Measurements from ENCODE around the gene NEK9. TPM values are rescaled to one million over a fixed set of nuclear protein-coding genes. Genes with fewer than 3 reads are reported as not detected.
"Not testable (repeated sequence)": the region's sequence is repeated elsewhere in the genome, so short reads cannot be mapped to it uniquely, and the experiment has no call there.

The NEK9 gene
- total RNA-seq, 1 donor from 2014 or later = 74.3 TPM

DNA sequence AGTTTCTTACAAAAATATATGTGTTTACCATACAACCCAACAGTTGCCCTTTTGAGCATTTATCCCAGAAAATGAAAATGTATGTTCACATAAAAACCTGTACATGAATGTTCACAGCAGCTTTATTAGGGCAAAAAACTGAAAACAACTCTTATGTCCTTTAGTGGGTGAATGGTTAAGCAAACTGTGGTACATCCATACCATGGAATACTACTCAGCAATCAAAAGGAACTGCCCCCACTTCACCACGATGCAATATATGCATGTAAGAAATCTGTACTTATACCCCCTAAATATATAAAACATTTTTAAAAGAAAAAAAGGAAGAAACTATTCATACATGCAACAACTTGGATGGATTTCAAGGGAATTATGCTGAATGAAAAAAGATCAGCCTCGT, 6.7 kb upstream of the NEK9 start:
- no peak overlapping the region for H3K27ac Mint-ChIP-seq (ENCODE audit: unreplicated experiment)
- H3K27me3 Mint-ChIP-seq (ENCODE audit: unreplicated experiment) = no peaks in the 10 kb centered on the region
- H3K4me3 Mint-ChIP-seq (ENCODE audit: unreplicated experiment) = peak overlapping the region; percentile 37
- H3K9me3 Mint-ChIP-seq (ENCODE audit: unreplicated experiment) = no peaks in the 10 kb centered on the region
- peaks cover 3% of the 10 kb centered on the region for H3K4me1 Mint-ChIP-seq (ENCODE audit: unreplicated experiment)
- TF ChIP-seq, protein P1, sequence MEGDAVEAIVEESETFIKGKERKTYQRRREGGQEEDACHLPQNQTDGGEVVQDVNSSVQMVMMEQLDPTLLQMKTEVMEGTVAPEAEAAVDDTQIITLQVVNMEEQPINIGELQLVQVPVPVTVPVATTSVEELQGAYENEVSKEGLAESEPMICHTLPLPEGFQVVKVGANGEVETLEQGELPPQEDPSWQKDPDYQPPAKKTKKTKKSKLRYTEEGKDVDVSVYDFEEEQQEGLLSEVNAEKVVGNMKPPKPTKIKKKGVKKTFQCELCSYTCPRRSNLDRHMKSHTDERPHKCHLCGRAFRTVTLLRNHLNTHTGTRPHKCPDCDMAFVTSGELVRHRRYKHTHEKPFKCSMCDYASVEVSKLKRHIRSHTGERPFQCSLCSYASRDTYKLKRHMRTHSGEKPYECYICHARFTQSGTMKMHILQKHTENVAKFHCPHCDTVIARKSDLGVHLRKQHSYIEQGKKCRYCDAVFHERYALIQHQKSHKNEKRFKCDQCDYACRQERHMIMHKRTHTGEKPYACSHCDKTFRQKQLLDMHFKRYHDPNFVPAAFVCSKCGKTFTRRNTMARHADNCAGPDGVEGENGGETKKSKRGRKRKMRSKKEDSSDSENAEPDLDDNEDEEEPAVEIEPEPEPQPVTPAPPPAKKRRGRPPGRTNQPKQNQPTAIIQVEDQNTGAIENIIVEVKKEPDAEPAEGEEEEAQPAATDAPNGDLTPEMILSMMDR (IDR thresholded peaks at IDR 0.05; ENCODE audit: unreplicated experiment) = no peak
- DNase-seq (ENCODE audit: low spot score) = no peak
- H3K36me3 Mint-ChIP-seq (ENCODE audit: low read depth, unreplicated experiment) = peaks cover 21% of the 10 kb centered on the region

DNA sequence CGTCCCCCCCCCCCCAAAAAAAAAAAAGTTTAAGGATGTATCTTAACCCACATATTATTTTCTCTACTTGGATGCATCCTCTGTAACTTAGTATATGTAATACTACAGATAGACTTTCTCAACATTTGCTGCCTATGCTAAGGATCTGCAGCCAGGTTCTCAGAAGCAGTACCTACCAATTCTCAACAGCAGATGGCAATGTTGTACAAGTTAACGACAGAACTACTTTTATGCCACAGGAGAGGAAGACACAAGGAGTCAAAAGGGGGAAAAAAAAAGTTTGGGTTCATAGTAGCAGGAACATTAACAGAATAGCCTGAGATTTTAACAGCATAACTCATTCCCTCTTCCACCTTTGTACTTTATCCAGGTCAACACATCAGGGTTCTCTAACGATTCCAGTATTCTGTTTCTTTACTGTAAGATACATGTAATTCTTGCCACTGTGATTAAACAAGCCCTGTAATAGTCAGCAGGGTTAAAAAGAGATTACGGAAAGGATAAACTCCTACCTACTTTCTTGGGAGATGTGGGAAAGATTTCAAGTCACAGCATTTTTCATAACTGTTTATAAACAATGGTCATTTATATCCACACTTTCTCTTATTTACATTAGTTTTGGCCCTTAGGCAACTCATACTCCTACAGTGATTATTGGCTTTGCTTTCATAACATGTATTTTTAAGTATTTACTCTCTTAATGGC, 5.7 kb upstream of the NEK9 start:
- DNase-seq (ENCODE audit: low spot score) = peak; percentile 75
- H3K36me3 Mint-ChIP-seq (ENCODE audit: low read depth, unreplicated experiment) = peaks cover 25% of the 10 kb centered on the region
- no peaks in the 10 kb centered on the region for H3K27me3 Mint-ChIP-seq (ENCODE audit: unreplicated experiment)
- peak overlapping the region; percentile 32 for H3K27ac Mint-ChIP-seq (ENCODE audit: unreplicated experiment)
- TF ChIP-seq, protein P1 (IDR thresholded peaks at IDR 0.05; ENCODE audit: unreplicated experiment) = peak; percentile 75
- no peak overlapping the region for H3K4me3 Mint-ChIP-seq (ENCODE audit: unreplicated experiment)
- peaks cover 4% of the 10 kb centered on the region for H3K4me1 Mint-ChIP-seq (ENCODE audit: unreplicated experiment)
- no peaks in the 10 kb centered on the region for H3K9me3 Mint-ChIP-seq (ENCODE audit: unreplicated experiment)

DNA sequence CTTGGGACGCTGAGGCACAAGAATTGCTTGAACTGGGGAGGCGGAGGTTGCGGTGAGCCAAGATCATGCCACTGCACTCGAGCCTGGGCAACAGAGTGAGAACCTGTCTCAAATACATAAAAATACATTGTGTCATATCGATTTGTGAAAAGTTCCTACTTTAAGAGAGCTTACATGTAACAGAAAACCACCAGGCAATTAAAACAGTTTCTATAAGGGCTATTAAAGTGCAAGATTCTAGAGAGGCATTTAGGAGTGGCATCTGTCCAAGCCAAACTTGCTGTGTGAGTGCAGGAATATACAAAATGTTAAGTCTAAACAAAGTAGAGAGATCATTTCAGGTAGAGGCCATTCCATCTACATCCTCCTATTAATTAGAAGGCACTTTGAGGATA, 1.7 kb upstream of the NEK9 start:
- Mint-ChIP-seq H3K27me3 (ENCODE audit: unreplicated experiment) (no peaks in the 10 kb centered on the region), H3K4me3 (ENCODE audit: unreplicated experiment) (no peak overlapping the region), H3K27ac (ENCODE audit: unreplicated experiment) (no peak overlapping the region), H3K9me3 (ENCODE audit: unreplicated experiment) (no peaks in the 10 kb centered on the region), H3K4me1 (ENCODE audit: unreplicated experiment) (peaks cover 26% of the 10 kb centered on the region), H3K36me3 (ENCODE audit: low read depth, unreplicated experiment) (peaks cover 11% of the 10 kb centered on the region)
- no peak for DNase-seq (ENCODE audit: low spot score)
- TF ChIP-seq, protein P1 (IDR thresholded peaks at IDR 0.05; ENCODE audit: unreplicated experiment) = no peak

DNA sequence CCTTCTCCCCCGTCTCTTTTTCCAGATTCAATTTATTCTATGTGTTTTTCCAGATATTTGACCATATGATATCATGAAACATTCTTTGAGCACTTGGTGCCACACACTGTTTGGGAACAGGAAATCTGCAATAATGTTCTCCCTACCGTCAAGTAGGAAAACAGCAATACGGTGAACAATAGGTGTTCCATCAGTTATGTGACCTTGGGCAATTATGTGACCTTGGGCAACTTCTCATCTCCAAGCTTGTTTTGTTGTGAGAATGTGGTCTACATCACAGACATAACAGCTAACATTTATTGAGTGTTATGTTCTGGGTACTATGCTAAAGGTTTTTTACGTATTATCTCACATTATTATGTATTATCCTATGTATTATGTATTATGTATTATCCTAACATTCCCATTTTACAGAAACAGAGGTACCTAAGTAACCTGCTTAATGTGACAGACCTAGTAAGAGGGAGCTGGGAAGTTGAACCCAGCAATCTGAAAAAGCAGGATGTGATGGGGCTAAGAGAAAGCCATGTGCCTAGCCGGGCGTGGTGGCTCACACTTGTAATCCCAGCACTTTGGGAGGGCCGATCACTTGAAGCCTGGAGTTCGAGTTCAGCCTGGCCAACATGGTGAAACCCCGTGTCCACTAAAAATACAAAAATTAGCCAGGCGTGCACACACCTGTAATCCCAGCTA, 1.2 kb upstream of the NEK9 start:
- TF ChIP-seq, protein P1 (IDR thresholded peaks at IDR 0.05; ENCODE audit: unreplicated experiment) = no peak
- Mint-ChIP-seq H3K4me1 (ENCODE audit: unreplicated experiment) (peaks cover 26% of the 10 kb centered on the region), H3K27me3 (ENCODE audit: unreplicated experiment) (no peaks in the 10 kb centered on the region), H3K4me3 (ENCODE audit: unreplicated experiment) (peak overlapping the region; percentile 83), H3K9me3 (ENCODE audit: unreplicated experiment) (no peaks in the 10 kb centered on the region), H3K27ac (ENCODE audit: unreplicated experiment) (peak overlapping the region; percentile 87), H3K36me3 (ENCODE audit: low read depth, unreplicated experiment) (peaks cover 9% of the 10 kb centered on the region)
- no peak for DNase-seq (ENCODE audit: low spot score)

DNA sequence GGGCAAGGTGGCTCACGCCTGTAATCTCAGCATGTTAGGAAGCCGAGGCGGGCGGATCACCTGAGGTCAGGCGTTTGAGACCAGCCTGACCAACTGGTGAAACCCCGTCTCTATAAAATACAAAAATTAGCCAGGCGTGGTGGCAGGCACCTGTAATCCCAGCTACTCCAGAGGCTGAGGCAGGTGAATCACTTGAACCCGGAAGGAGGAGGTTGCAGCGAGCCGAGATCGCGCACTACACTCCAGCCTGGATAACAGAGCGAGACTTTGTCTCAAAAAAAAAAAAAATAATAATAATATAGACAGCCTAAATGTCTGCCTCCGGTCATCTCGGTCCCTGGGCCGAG, 599 bp upstream of the NEK9 start:
- H3K9me3 Mint-ChIP-seq (ENCODE audit: unreplicated experiment); H3K36me3 Mint-ChIP-seq (ENCODE audit: low read depth, unreplicated experiment); H3K27me3 Mint-ChIP-seq (ENCODE audit: unreplicated experiment); DNase-seq (ENCODE audit: low spot score): not testable (repeated sequence)
- Mint-ChIP-seq H3K27ac (ENCODE audit: unreplicated experiment) (peak overlapping the region; percentile 93), H3K4me1 (ENCODE audit: unreplicated experiment) (peaks cover 26% of the 10 kb centered on the region), H3K4me3 (ENCODE audit: unreplicated experiment) (peak overlapping the region; percentile 83)

Measured in endothelial cell (in vitro differentiated cells).